Left lobe of liver (tissue), 2 donors: ENCODE measurements around the gene FLNC. TPM values are rescaled to one million over a fixed set of nuclear protein-coding genes. Genes with fewer than 3 reads are reported as not detected.

Experiments
- ATAC-seq: fragments of 200-7000 bp; cut with Tn5 transposase; one replicate; pipeline ENCODE4 v1.9.1; 2020; ENCODE audit warnings: mild to moderate bottlenecking, moderate library complexity
- DNase-seq: peaks from one replicate; pipeline ENCODE4 v3.0.0-alpha.2; 2020; ENCODE audit warnings: low spot score
- total RNA-seq: library from RNA; stranded (reverse); gene quantifications from one replicate; pipeline ENCODE4 v1.2.1, GENCODE V29; 2021
- donor health status: DM: no; HTN: no; CAD: no; lungs with moderate emphysema.
- donor health status: DM: no; HTN: yes; CAD: no.

FLNC gene
- total RNA-seq, 1 donor from 2014 or later = 0.55 TPM

- ATAC-seq (no peak), DNase-seq (no peak)
Measured at GRCh38 chr7:128801667-128802418, 28.4 kb upstream of the FLNC start.

GRCh38 chr7:128804484-128804883 lies 25.7 kb upstream of the FLNC start:
- ATAC-seq (no peak), DNase-seq (no peak)

GRCh38 chr7:128805225-128805624 lies 25.0 kb upstream of the FLNC start:
- ATAC-seq (no peak), DNase-seq (no peak)

GRCh38 chr7:128807191-128807590 lies 23.0 kb upstream of the FLNC start:
- no peak for ATAC-seq
- DNase-seq = no peak

GRCh38 chr7:128809363-128809762 lies 20.8 kb upstream of the FLNC start:
- DNase-seq (no peak), ATAC-seq (no peak)

- ATAC-seq = no peak
- DNase-seq = no peak
Measured at GRCh38 chr7:128810473-128810872, 19.7 kb upstream of the FLNC start.

GRCh38 chr7:128810997-128811396 lies 19.2 kb upstream of the FLNC start:
- ATAC-seq = no peak
- no peak for DNase-seq

GRCh38 chr7:128811631-128812430 lies 18.4 kb upstream of the FLNC start:
- DNase-seq = no peak
- no peak for ATAC-seq

GRCh38 chr7:128812514-128813168 lies 17.6 kb upstream of the FLNC start:
- no peak for DNase-seq
- ATAC-seq = peak; percentile 71

- ATAC-seq = no peak
- DNase-seq = no peak
Measured at GRCh38 chr7:128814499-128814898, 15.7 kb upstream of the FLNC start.

GRCh38 chr7:128815289-128815942 lies 14.8 kb upstream of the FLNC start:
- DNase-seq (no peak), ATAC-seq (no peak)

- ATAC-seq (no peak), DNase-seq (no peak)
Measured at GRCh38 chr7:128818694-128819093, 11.5 kb upstream of the FLNC start.

- ATAC-seq (no peak), DNase-seq (no peak)
Measured at GRCh38 chr7:128821724-128822123, 8.5 kb upstream of the FLNC start.

- DNase-seq (no peak), ATAC-seq (no peak)
Measured at GRCh38 chr7:128826512-128826911, 3.7 kb upstream of the FLNC start.

GRCh38 chr7:128826916-128827247 lies 3.3 kb upstream of the FLNC start:
- ATAC-seq (no peak), DNase-seq (no peak)

- no peak for ATAC-seq
- DNase-seq = no peak
Measured at GRCh38 chr7:128827248-128827958, 2.8 kb upstream of the FLNC start.

- no peak for DNase-seq
- peak; percentile 39 for ATAC-seq
Measured at GRCh38 chr7:128827971-128828711, 2.1 kb upstream of the FLNC start.

GRCh38 chr7:128829391-128830166 lies 627 bp upstream of the FLNC start:
- DNase-seq (peak; percentile 64), ATAC-seq (peak; percentile 71)
